ENCODE measurements around the gene PAWR.

- TF ChIP-seq CTCF (IDR thresholded peaks at IDR 0.05) (no peak), EZH2phosphoT487 (IDR thresholded peaks at IDR 0.05) (no peak)
Observed at GRCh38 chr12:79673354-79673753, 17.4 kb downstream of the PAWR start.

All from neural progenitor cell (in vitro differentiated cells).